Mesendoderm (in vitro differentiated cells): ENCODE results near the gene BOD1L1.

Experiments
- DNase-seq: peaks from one replicate; pipeline ENCODE4 v3.0.0; 2013
- H2AK5ac ChIP-seq: 2 replicates; pipeline ENCODE4 v1.6.1; 2013; ENCODE audit warnings: low read length, inconsistent platforms
- H2BK120ac ChIP-seq: 2 replicates; pipeline ENCODE4 v1.6.1; 2013; ENCODE audit warnings: low read depth, mild to moderate bottlenecking, low read length, moderate library complexity, mixed read lengths
- H2BK15ac ChIP-seq: replicated peaks from 2 replicates; pipeline ENCODE4 v1.6.1; 2013; ENCODE audit warnings: low read depth, mild to moderate bottlenecking, moderate library complexity
- H2BK5ac ChIP-seq: 2 replicates; pipeline ENCODE4 v1.6.1; 2013; ENCODE audit warnings: low read length, inconsistent platforms
- H3K18ac ChIP-seq: 2 replicates; pipeline ENCODE4 v1.6.1; 2013; ENCODE audit warnings: mild to moderate bottlenecking, low read length, mixed read lengths
- H3K23ac ChIP-seq: one replicate; pipeline ENCODE4 v1.6.1; 2013; ENCODE audit warnings: low read length
- H3K27ac ChIP-seq: 2 replicates; pipeline ENCODE4 v1.5.1; 2013; ENCODE audit warnings: low read depth, mild to moderate bottlenecking, inconsistent platforms, low read length, moderate library complexity
- H3K27me3 ChIP-seq: 2 replicates; pipeline ENCODE4 v1.6.1; 2013; ENCODE audit warnings: low read length, control low read depth, mild to moderate bottlenecking, inconsistent platforms; ENCODE audit not compliant: insufficient read depth, poor library complexity
- H3K36me3 ChIP-seq: 2 replicates; pipeline ENCODE4 v1.6.1; 2013; ENCODE audit warnings: low read length, inconsistent platforms; ENCODE audit not compliant: control insufficient read depth, insufficient read depth
- H3K4ac ChIP-seq: one replicate; pipeline ENCODE4 v1.6.1; 2013; ENCODE audit warnings: low read depth, mild to moderate bottlenecking, low read length, moderate library complexity
- H3K4me1 ChIP-seq: 2 replicates; pipeline ENCODE4 v1.6.1; 2013; ENCODE audit warnings: low read depth, low read length, inconsistent platforms; ENCODE audit not compliant: control insufficient read depth
- H3K4me2 ChIP-seq: 2 replicates; pipeline ENCODE4 v1.6.1; 2013; ENCODE audit warnings: low read length
- H3K4me3 ChIP-seq: 2 replicates; pipeline ENCODE4 v1.5.1; 2013; ENCODE audit warnings: mild to moderate bottlenecking, low read length
- H3K56ac ChIP-seq: one replicate; pipeline ENCODE4 v1.6.1; 2013; ENCODE audit warnings: low read length
- H3K79me1 ChIP-seq: 2 replicates; pipeline ENCODE4 v1.6.1; 2013; ENCODE audit warnings: low read length, inconsistent platforms
- H3K79me2 ChIP-seq: 2 replicates; pipeline ENCODE4 v1.6.1; 2013; ENCODE audit warnings: mild to moderate bottlenecking, low read length; ENCODE audit not compliant: control insufficient read depth, insufficient read depth
- H3K9ac ChIP-seq: 2 replicates; pipeline ENCODE4 v1.6.1; 2013; ENCODE audit warnings: low read length, inconsistent platforms
- H4K5ac ChIP-seq: one replicate; pipeline ENCODE4 v1.6.1; 2013; ENCODE audit warnings: low read length
- H4K8ac ChIP-seq: one replicate; pipeline ENCODE4 v1.6.1; 2013; ENCODE audit warnings: low read depth, mild to moderate bottlenecking, control low read depth, low read length, moderate library complexity
- WGBS: extraction: QIAGEN DNeasy Blood & Tissue Kit; methylation state at CpG from one replicate; pipeline ENCODE4 v1.1.7; 2013; ENCODE audit warnings: low lambda C conversion rate, missing lambda C conversion rate; ENCODE audit not compliant: insufficient coverage; ENCODE audit errors: extremely low coverage; 5-methylcytosine and 5-hydroxymethylcytosine counted together

The BOD1L1 gene

GRCh38 chr4:13659341-13660070 is 32.0 kb upstream of the BOD1L1 start:
- H3K79me1 ChIP-seq: no peaks in the 10 kb centered on the region
- H4K5ac ChIP-seq: no peak overlapping the region
- H2BK15ac ChIP-seq: no peak overlapping the region
- no peaks in the 10 kb centered on the region for H3K27me3 ChIP-seq
- no peak overlapping the region for H3K4me3 ChIP-seq
- no peak overlapping the region for H2BK120ac ChIP-seq
- no peaks in the 10 kb centered on the region for H3K4me1 ChIP-seq
- H2BK5ac ChIP-seq: no peak overlapping the region
- WGBS: no CpG with 5 or more reads among the region's 6 CpGs
- H3K4ac ChIP-seq: no peak overlapping the region
- H3K79me2 ChIP-seq: no peaks in the 10 kb centered on the region
- no peak overlapping the region for H3K27ac ChIP-seq
- H3K23ac ChIP-seq: no peak overlapping the region
- H3K9ac ChIP-seq: no peak overlapping the region
- H3K18ac ChIP-seq: no peak overlapping the region
- no peak overlapping the region for H3K4me2 ChIP-seq
- DNase-seq: no peak
- H3K36me3 ChIP-seq: no peaks in the 10 kb centered on the region
- H4K8ac ChIP-seq: no peak overlapping the region
- H3K56ac ChIP-seq: no peak overlapping the region
- no peak overlapping the region for H2AK5ac ChIP-seq

- Histone ChIP-seq H3K27me3 (no peaks in the 10 kb centered on the region), H2BK5ac (no peak overlapping the region), H3K9ac (no peak overlapping the region), H2AK5ac (no peak overlapping the region), H3K56ac (no peak overlapping the region), H3K27ac (no peak overlapping the region), H3K4me2 (no peak overlapping the region), H4K8ac (no peak overlapping the region), H2BK15ac (no peak overlapping the region), H3K4ac (no peak overlapping the region), H3K4me3 (no peak overlapping the region), H3K79me1 (no peaks in the 10 kb centered on the region), H2BK120ac (no peak overlapping the region), H3K36me3 (no peaks in the 10 kb centered on the region), H3K23ac (no peak overlapping the region), H3K4me1 (no peaks in the 10 kb centered on the region), H4K5ac (no peak overlapping the region), H3K79me2 (no peaks in the 10 kb centered on the region), H3K18ac (no peak overlapping the region)
- WGBS: no CpG with 5 or more reads among the region's 13 CpGs
- peak; percentile 35 for DNase-seq
Measured at GRCh38 chr4:13656569-13657405, 29.3 kb upstream of the BOD1L1 start.

- Histone ChIP-seq H3K18ac (no peak overlapping the region), H3K4ac (no peak overlapping the region), H4K5ac (no peak overlapping the region), H4K8ac (no peak overlapping the region), H2BK5ac (no peak overlapping the region), H2BK120ac (no peak overlapping the region), H3K27ac (peak overlapping the region; percentile 55), H3K4me1 (no peaks in the 10 kb centered on the region), H3K36me3 (no peaks in the 10 kb centered on the region), H3K4me2 (peak overlapping the region; percentile 77), H2BK15ac (no peak overlapping the region), H3K56ac (peak overlapping the region; percentile 84), H3K27me3 (no peaks in the 10 kb centered on the region), H3K79me1 (no peaks in the 10 kb centered on the region), H3K23ac (no peak overlapping the region), H2AK5ac (no peak overlapping the region), H3K4me3 (peak overlapping the region; percentile 40), H3K9ac (peak overlapping the region; percentile 68), H3K79me2 (no peaks in the 10 kb centered on the region)
- peak; percentile 87 for DNase-seq
- no CpG with 5 or more reads among the region's 31 CpGs for WGBS
Measured at GRCh38 chr4:13654162-13654797, 26.8 kb upstream of the BOD1L1 start.

GRCh38 chr4:13653766-13654161 is 26.2 kb upstream of the BOD1L1 start:
- Histone ChIP-seq H3K23ac (no peak overlapping the region), H3K18ac (no peak overlapping the region), H2AK5ac (no peak overlapping the region), H3K9ac (no peak overlapping the region), H2BK5ac (no peak overlapping the region), H2BK15ac (no peak overlapping the region), H2BK120ac (no peak overlapping the region), H3K79me2 (no peaks in the 10 kb centered on the region), H4K5ac (no peak overlapping the region), H3K4me3 (no peak overlapping the region), H3K4ac (no peak overlapping the region), H3K27ac (no peak overlapping the region), H3K27me3 (no peaks in the 10 kb centered on the region), H3K79me1 (no peaks in the 10 kb centered on the region), H3K56ac (no peak overlapping the region), H3K4me1 (no peaks in the 10 kb centered on the region), H3K36me3 (no peaks in the 10 kb centered on the region), H4K8ac (no peak overlapping the region), H3K4me2 (no peak overlapping the region)
- no CpG with 5 or more reads among the region's 3 CpGs for WGBS
- no peak for DNase-seq

- no peak overlapping the region for H3K56ac ChIP-seq
- WGBS: no CpG with 5 or more reads among the region's 6 CpGs
- H4K8ac ChIP-seq: no peak overlapping the region
- no peaks in the 10 kb centered on the region for H3K4me1 ChIP-seq
- no peak overlapping the region for H2AK5ac ChIP-seq
- H3K27me3 ChIP-seq: peaks cover 2% of the 10 kb centered on the region
- no peak overlapping the region for H3K4ac ChIP-seq
- H3K36me3 ChIP-seq: no peaks in the 10 kb centered on the region
- no peak overlapping the region for H3K27ac ChIP-seq
- H2BK5ac ChIP-seq: no peak overlapping the region
- H3K4me3 ChIP-seq: no peak overlapping the region
- H4K5ac ChIP-seq: no peak overlapping the region
- H3K79me2 ChIP-seq: no peaks in the 10 kb centered on the region
- no peak overlapping the region for H3K23ac ChIP-seq
- no peak overlapping the region for H2BK15ac ChIP-seq
- no peak overlapping the region for H3K18ac ChIP-seq
- H3K9ac ChIP-seq: no peak overlapping the region
- DNase-seq: no peak
- no peaks in the 10 kb centered on the region for H3K79me1 ChIP-seq
- no peak overlapping the region for H2BK120ac ChIP-seq
- H3K4me2 ChIP-seq: no peak overlapping the region
Measured at GRCh38 chr4:13647031-13647430, 19.5 kb upstream of the BOD1L1 start.
